PFSK-1 (cell line): ENCODE measurements around the gene AHNAK2.

Source experiments
- FOXP2 ChIP-seq: optimal IDR thresholded peaks from 2 replicates; pipeline ENCODE3; 2011; ENCODE audit warnings: borderline replicate concordance, control low read depth, inconsistent platforms; ENCODE audit not compliant: insufficient read depth; ENCODE audit errors: extremely low read length, extremely low read depth
- POLR2AphosphoS5 ChIP-seq: IDR thresholded peaks from 2 replicates; pipeline ENCODE4 v1.6.1; 2012; ENCODE audit warnings: low read depth, mild to moderate bottlenecking, control low read depth, low read length, moderate library complexity
- SIN3A ChIP-seq: IDR thresholded peaks from 2 replicates; pipeline ENCODE4 v1.6.1; 2012; ENCODE audit warnings: mild to moderate bottlenecking, low read length, moderate library complexity, borderline replicate concordance; ENCODE audit not compliant: insufficient read depth
- TAF1 ChIP-seq: IDR thresholded peaks from 2 replicates; pipeline ENCODE4 v1.6.1; 2012; ENCODE audit warnings: low read length, control low read depth, borderline replicate concordance; ENCODE audit not compliant: insufficient read depth
- TF ChIP-seq, protein P1 (sequence below), 2 experiments: IDR thresholded peaks; 2 replicates each; pipeline versions ENCODE4 v1.6.1 to v1.8.0; 2011 to 2012; ENCODE audit warnings: low read depth in 2 of 2, low read length in 2 of 2, control low read depth in 1 of 2, inconsistent platforms in 1 of 2, mild to moderate bottlenecking in 1 of 2, moderate library complexity in 1 of 2; ENCODE audit not compliant: insufficient read depth in 1 of 2

The AHNAK2 gene

GRCh38 chr14:104993306-104993705 lies 15.1 kb upstream of the AHNAK2 start:
- no peak for TF ChIP-seq SIN3A
- no peak for TF ChIP-seq FOXP2
- TF ChIP-seq, protein P1, sequence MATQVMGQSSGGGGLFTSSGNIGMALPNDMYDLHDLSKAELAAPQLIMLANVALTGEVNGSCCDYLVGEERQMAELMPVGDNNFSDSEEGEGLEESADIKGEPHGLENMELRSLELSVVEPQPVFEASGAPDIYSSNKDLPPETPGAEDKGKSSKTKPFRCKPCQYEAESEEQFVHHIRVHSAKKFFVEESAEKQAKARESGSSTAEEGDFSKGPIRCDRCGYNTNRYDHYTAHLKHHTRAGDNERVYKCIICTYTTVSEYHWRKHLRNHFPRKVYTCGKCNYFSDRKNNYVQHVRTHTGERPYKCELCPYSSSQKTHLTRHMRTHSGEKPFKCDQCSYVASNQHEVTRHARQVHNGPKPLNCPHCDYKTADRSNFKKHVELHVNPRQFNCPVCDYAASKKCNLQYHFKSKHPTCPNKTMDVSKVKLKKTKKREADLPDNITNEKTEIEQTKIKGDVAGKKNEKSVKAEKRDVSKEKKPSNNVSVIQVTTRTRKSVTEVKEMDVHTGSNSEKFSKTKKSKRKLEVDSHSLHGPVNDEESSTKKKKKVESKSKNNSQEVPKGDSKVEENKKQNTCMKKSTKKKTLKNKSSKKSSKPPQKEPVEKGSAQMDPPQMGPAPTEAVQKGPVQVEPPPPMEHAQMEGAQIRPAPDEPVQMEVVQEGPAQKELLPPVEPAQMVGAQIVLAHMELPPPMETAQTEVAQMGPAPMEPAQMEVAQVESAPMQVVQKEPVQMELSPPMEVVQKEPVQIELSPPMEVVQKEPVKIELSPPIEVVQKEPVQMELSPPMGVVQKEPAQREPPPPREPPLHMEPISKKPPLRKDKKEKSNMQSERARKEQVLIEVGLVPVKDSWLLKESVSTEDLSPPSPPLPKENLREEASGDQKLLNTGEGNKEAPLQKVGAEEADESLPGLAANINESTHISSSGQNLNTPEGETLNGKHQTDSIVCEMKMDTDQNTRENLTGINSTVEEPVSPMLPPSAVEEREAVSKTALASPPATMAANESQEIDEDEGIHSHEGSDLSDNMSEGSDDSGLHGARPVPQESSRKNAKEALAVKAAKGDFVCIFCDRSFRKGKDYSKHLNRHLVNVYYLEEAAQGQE (IDR thresholded peaks at IDR 0.05; ENCODE audit: insufficient read depth in 1 of 2, low read depth in 2 of 2, low read length in 2 of 2) = no peak
- no peak for TF ChIP-seq TAF1
- TF ChIP-seq POLR2AphosphoS5 = no peak

DNA sequence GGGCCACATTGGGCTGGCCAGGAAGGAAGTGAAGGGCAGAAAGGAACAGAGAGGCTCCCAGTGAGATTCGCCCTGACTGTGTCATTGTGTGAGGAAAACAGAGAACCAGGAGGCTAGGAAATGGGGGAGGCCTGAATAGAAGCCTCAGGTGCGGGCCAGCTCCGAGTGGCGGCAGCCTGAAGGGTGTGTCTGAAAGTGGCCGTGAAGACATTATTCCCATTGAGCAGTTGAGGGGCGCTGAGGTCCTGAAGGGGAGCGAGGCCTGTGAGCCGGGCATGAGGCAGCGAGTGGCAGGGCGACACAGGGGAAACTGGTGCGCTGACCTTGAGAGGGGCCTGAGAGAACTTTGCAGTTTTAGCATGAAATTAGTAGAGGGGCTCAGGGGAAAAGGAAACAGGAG lies 14.3 kb upstream of the AHNAK2 start:
- TF ChIP-seq TAF1 = no peak
- TF ChIP-seq POLR2AphosphoS5 = no peak
- TF ChIP-seq FOXP2 = no peak
- TF ChIP-seq, protein P1 (IDR thresholded peaks at IDR 0.05; ENCODE audit: insufficient read depth in 1 of 2, low read depth in 2 of 2, low read length in 2 of 2) = no peak
- TF ChIP-seq SIN3A = no peak

DNA sequence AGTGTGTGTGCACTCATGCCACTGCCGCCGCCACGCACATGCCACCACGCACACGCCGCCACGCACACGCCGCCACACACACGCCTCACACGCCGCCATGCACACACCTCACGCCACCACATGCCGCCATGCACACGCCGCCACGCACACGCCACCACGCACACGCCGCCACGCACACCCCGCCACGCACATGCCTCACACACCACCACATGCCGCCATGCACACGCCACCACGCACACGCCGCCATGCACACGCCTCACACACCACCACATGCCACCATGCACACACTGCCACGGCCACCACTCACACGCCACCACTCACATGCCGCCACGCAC lies 13.7 kb upstream of the AHNAK2 start:
- no peak for TF ChIP-seq POLR2AphosphoS5
- no peak for TF ChIP-seq FOXP2
- TF ChIP-seq TAF1 = no peak
- TF ChIP-seq, protein P1 (IDR thresholded peaks at IDR 0.05; ENCODE audit: insufficient read depth in 1 of 2, low read depth in 2 of 2, low read length in 2 of 2) = no peak
- TF ChIP-seq SIN3A = no peak

DNA sequence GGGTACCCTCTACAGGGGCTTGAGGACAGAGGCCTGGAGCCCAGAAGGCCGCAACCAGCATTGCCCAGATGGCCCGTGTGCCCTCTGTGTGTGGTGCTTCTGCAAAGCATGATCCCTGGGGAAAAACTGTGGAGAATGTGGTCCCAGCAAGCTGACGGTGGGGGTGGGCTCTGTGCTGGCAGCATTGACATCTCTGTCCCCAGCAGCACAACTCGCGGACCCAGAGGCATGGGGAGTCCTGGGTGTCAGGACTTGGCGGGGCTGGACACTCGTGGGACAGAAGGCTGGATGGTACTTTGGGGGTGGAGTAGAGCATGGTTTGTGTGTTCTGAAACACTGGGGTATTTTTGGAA lies 11.8 kb upstream of the AHNAK2 start:
- TF ChIP-seq, protein P1 (IDR thresholded peaks at IDR 0.05; ENCODE audit: insufficient read depth in 1 of 2, low read depth in 2 of 2, low read length in 2 of 2) = no peak
- TF ChIP-seq SIN3A = no peak
- TF ChIP-seq TAF1 = no peak
- no peak for TF ChIP-seq FOXP2
- TF ChIP-seq POLR2AphosphoS5 = no peak
